Smooth muscle cell (in vitro differentiated cells): ENCODE measurements around the gene STXBP2. TPM values are rescaled to one million over a fixed set of nuclear protein-coding genes. Genes with fewer than 3 reads are reported as not detected.

Source experiments
- DNase-seq: peaks from one replicate; lab custom pipeline; 2025; ENCODE audit not compliant: unreplicated experiment; lab: John Stamatoyannopoulos, UW
- H2AFZ ChIP-seq: fragments of 200-600 bp; sonication (generic); 2 replicates; pipeline ENCODE4 v1.6.0; 2016; ENCODE audit warnings: antibody characterized with exemption, low read depth, mild to moderate bottlenecking
- H3F3A ChIP-seq: fragments of 200-600 bp; sonication (generic); 2 replicates; pipeline ENCODE4 v1.6.0; 2017; ENCODE audit warnings: antibody characterized with exemption, low read depth
- H3K27ac ChIP-seq: fragments of 200-600 bp; sonication (generic); 2 replicates; pipeline ENCODE4 v1.5.1; 2016; ENCODE audit warnings: low read depth, mild to moderate bottlenecking
- H3K27me3 ChIP-seq: fragments of 200-600 bp; sonication (generic); 2 replicates; pipeline ENCODE4 v1.6.1; 2016; ENCODE audit warnings: low read depth, mild to moderate bottlenecking
- H3K36me3 ChIP-seq: fragments of 200-600 bp; sonication (generic); 2 replicates; pipeline ENCODE4 v1.5.1; 2016; ENCODE audit warnings: low read depth
- H3K4me1 ChIP-seq: fragments of 200-600 bp; sonication (generic); 2 replicates; pipeline ENCODE4 v1.5.1; 2016; ENCODE audit warnings: low read depth
- H3K4me2 ChIP-seq: fragments of 200-600 bp; sonication (generic); 2 replicates; pipeline ENCODE4 v1.6.0; 2016; ENCODE audit warnings: mild to moderate bottlenecking
- H3K4me3 ChIP-seq: fragments of 200-600 bp; sonication (generic); 2 replicates; pipeline ENCODE4 v1.5.1; 2016; ENCODE audit warnings: mild to moderate bottlenecking
- H3K79me2 ChIP-seq: fragments of 200-600 bp; sonication (generic); 2 replicates; pipeline ENCODE4 v1.6.0; 2016; ENCODE audit warnings: low read depth, mild to moderate bottlenecking
- H3K9ac ChIP-seq: fragments of 200-600 bp; sonication (generic); 2 replicates; pipeline ENCODE4 v1.6.0; 2016; ENCODE audit warnings: low read depth
- H3K9me3 ChIP-seq: fragments of 200-600 bp; sonication (generic); replicated peaks from 2 replicates; pipeline ENCODE4 v1.5.1; 2016; ENCODE audit warnings: low read depth
- H4K20me1 ChIP-seq: fragments of 200-600 bp; sonication (generic); 2 replicates; pipeline ENCODE4 v1.6.0; 2016; ENCODE audit warnings: low read depth
- WGBS: methylation state at CpG from one replicate; pipeline ENCODE4 v1.1.7; 2016; ENCODE audit warnings: low lambda C conversion rate; 5-methylcytosine and 5-hydroxymethylcytosine counted together
- polyA plus RNA-seq: library from polyadenylated mRNA; unstranded; fragments of >200 nt; fragmentation: Nextera tagmentation; extraction: Ambion mirVana; gene quantifications from 2 replicates; pipeline ENCODE4 v1.2.1, GENCODE V29; 2016
- total RNA-seq: library from RNA; depleted of rRNA; stranded (reverse); fragments of >200 nt; gene quantifications from 2 replicates; pipeline ENCODE4 v1.2.3, GENCODE V29; 2014
- TF ChIP-seq, protein P1 (sequence below): fragments of 200-600 bp; sonication (generic); IDR thresholded peaks from 2 replicates; pipeline ENCODE4 v1.5.1; 2017; ENCODE audit warnings: borderline replicate concordance, mild to moderate bottlenecking, antibody characterized with exemption; ENCODE audit not compliant: insufficient read depth, poor library complexity, severe bottlenecking

The STXBP2 gene
- total and polyA plus RNA-seq, 2 experiments from 2014 or later = 17.8 to 32.7 TPM

DNA sequence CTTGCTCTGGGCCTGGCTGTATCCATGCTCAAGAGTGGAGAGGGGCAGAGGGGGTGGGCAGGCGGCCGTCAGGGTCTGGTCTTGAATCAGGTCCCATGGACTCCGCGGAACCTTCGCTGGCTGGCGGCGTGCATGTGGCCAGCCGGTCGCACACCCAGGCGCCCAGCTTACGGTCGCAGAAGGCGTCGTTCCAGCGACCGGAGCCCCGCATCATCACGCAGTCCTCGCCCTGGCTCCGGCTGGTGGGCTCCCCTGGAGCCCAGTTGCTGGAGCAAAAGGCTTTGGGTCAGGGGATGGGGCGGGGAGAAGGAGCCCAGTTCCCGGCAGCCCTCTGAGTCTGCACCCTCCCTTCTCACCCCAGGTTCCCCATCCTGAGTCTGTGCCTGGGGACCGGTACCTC lies 52.3 kb downstream of the STXBP2 start:
- 90% methylated on average over 23 of the region's 23 CpGs for WGBS
- Histone ChIP-seq H3K4me2 (no peak overlapping the region), H3K79me2 (no peaks in the 10 kb centered on the region), H3K4me1 (no peaks in the 10 kb centered on the region), H3F3A (no peaks in the 10 kb centered on the region), H2AFZ (no peak overlapping the region), H3K36me3 (no peaks in the 10 kb centered on the region), H4K20me1 (peaks cover 18% of the 10 kb centered on the region), H3K27me3 (no peaks in the 10 kb centered on the region), H3K9me3 (no peaks in the 10 kb centered on the region), H3K4me3 (no peak overlapping the region), H3K9ac (no peak overlapping the region), H3K27ac (no peak overlapping the region)
- no peak for DNase-seq
- TF ChIP-seq, protein P1, sequence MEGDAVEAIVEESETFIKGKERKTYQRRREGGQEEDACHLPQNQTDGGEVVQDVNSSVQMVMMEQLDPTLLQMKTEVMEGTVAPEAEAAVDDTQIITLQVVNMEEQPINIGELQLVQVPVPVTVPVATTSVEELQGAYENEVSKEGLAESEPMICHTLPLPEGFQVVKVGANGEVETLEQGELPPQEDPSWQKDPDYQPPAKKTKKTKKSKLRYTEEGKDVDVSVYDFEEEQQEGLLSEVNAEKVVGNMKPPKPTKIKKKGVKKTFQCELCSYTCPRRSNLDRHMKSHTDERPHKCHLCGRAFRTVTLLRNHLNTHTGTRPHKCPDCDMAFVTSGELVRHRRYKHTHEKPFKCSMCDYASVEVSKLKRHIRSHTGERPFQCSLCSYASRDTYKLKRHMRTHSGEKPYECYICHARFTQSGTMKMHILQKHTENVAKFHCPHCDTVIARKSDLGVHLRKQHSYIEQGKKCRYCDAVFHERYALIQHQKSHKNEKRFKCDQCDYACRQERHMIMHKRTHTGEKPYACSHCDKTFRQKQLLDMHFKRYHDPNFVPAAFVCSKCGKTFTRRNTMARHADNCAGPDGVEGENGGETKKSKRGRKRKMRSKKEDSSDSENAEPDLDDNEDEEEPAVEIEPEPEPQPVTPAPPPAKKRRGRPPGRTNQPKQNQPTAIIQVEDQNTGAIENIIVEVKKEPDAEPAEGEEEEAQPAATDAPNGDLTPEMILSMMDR = no peak

DNA sequence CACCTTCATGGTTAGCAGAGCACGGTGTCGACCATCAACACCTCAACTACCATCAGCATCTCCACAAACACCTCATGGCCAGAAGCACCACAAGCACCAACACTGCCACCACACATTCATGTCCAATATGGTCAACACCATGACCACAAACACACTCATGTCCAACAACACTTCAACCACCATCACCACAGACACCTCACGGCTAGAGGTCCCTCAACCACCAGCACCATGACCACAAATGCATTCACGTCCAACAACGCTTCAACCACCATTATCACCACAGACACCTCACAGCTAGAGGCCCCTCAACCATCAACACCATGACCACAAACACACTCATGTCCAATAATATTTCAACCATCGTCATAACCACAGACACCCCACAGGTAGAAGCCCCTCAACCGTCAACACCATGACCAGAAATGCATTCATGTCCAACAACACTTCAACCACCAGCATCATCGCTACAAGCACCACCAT lies 53.9 kb downstream of the STXBP2 start:
- whole genome bisulfite sequencing = 96% methylated on average over 8 of the region's 8 CpGs
- H3K4me1 ChIP-seq = no peaks in the 10 kb centered on the region
- H3F3A ChIP-seq = no peaks in the 10 kb centered on the region
- DNase-seq = no peak
- H3K27ac ChIP-seq = no peak overlapping the region
- H3K27me3 ChIP-seq = no peaks in the 10 kb centered on the region
- TF ChIP-seq, protein P1 = no peak
- H2AFZ ChIP-seq = no peak overlapping the region
- no peak overlapping the region for H3K9ac ChIP-seq
- no peak overlapping the region for H3K4me2 ChIP-seq
- H3K79me2 ChIP-seq = no peaks in the 10 kb centered on the region
- peaks cover 1% of the 10 kb centered on the region for H4K20me1 ChIP-seq
- H3K36me3 ChIP-seq = no peaks in the 10 kb centered on the region
- no peak overlapping the region for H3K4me3 ChIP-seq
- no peaks in the 10 kb centered on the region for H3K9me3 ChIP-seq

DNA sequence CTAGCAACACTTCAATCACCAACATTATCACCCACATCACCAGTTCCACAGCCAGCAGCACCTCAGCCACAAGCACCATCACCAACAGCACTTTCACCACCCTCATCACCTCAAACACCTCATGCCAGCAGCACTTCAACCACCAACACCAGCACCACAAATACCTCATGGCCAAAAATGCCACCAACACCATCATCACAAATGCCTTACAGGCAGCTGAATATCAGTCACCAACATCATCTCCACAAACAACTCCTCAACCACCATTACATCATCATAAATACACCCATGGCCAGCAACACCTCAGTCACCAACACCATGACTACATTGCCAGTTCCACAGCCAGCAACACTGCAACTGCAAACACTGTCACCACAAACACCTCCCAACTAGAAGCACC lies 54.6 kb downstream of the STXBP2 start:
- Histone ChIP-seq H3K4me3 (no peak overlapping the region), H3K4me1 (no peaks in the 10 kb centered on the region), H3K4me2 (no peak overlapping the region), H2AFZ (no peak overlapping the region), H3K79me2 (no peaks in the 10 kb centered on the region), H3K27ac (no peak overlapping the region), H3K36me3 (no peaks in the 10 kb centered on the region), H3F3A (no peaks in the 10 kb centered on the region), H3K27me3 (no peaks in the 10 kb centered on the region), H3K9ac (no peak overlapping the region), H4K20me1 (no peaks in the 10 kb centered on the region), H3K9me3 (no peaks in the 10 kb centered on the region)
- TF ChIP-seq, protein P1 = no peak
- DNase-seq = no peak

DNA sequence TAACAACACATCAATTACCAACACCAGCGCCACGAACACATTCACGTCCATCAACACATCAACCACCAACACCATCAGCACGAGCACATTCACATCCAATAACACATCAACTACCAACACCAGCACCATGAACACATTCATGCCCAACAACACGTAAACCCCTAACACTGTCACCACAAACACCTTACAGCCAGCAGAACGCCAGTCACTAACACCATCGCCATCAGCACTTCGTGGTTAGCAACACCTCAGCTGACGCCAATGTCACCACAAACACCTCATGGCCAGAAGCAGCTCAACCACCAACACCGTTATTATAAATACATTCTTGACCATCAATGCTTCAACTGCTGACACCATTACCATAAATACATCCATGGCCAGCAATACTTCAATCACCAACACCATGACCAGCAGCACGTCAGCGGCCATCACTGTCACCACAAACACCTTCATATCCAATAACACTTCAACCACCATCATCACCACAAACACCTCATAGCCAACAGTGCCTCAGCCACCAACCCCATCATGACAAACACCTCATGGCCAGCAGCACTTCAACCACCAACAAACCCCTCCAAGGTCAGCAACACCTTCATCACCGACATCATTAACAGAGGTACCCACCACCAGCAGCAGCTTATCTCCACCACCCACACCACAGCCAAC lies 55.6 kb downstream of the STXBP2 start:
- 91% methylated on average over 13 of the region's 13 CpGs for WGBS
- Histone ChIP-seq H3F3A (no peaks in the 10 kb centered on the region), H2AFZ (no peak overlapping the region), H3K79me2 (no peaks in the 10 kb centered on the region), H3K4me2 (no peak overlapping the region), H4K20me1 (no peaks in the 10 kb centered on the region), H3K9me3 (no peaks in the 10 kb centered on the region), H3K9ac (no peak overlapping the region), H3K27ac (no peak overlapping the region), H3K4me1 (no peaks in the 10 kb centered on the region), H3K36me3 (no peaks in the 10 kb centered on the region), H3K27me3 (peaks cover 3% of the 10 kb centered on the region), H3K4me3 (no peak overlapping the region)
- DNase-seq = no peak
- TF ChIP-seq, protein P1 = no peak
